ENCODE results near the gene SLC7A8. TPM values are rescaled to one million over a fixed set of nuclear protein-coding genes. Genes with fewer than 3 reads are reported as not detected.
A peak's percentile ranks its signal among the peaks of the same experiment; 100 is the strongest.
"Not testable (repeated sequence)": the region's sequence is repeated elsewhere in the genome, so short reads cannot be mapped to it uniquely, and the experiment has no call there.

SLC7A8 gene
- total RNA-seq = 1 to 10 TPM in 1 of 2 donors, under 1 TPM in 1; 0.72 to 1.2 TPM

- Mint-ChIP-seq H3K27ac (no peak within 1 kb of the TSS), H3K4me1 (ENCODE audit: low read depth) (no peaks in the 10 kb centered on the region), H3K4me3 (no peak within 1 kb of the TSS), H3K9me3 (no peaks in the 10 kb centered on the region), H3K27me3 (ENCODE audit: low read depth) (no peaks in the 10 kb centered on the region), H3K36me3 (ENCODE audit: insufficient read depth in 2 of 2) (no peaks in the 10 kb centered on the region)
- peak; percentile 49 to 54 for ATAC-seq (replicated peaks in 1 of 2)
- DNase-seq = peak; percentile 20 to 32
Observed at GRCh38 chr14:23183479-23183878, at the start of gene SLC7A8. TSS of gene SLC7A8 (minus strand) at chr14:23183660. CDS start at chr14:23182914, 746 bp downstream.

DNA sequence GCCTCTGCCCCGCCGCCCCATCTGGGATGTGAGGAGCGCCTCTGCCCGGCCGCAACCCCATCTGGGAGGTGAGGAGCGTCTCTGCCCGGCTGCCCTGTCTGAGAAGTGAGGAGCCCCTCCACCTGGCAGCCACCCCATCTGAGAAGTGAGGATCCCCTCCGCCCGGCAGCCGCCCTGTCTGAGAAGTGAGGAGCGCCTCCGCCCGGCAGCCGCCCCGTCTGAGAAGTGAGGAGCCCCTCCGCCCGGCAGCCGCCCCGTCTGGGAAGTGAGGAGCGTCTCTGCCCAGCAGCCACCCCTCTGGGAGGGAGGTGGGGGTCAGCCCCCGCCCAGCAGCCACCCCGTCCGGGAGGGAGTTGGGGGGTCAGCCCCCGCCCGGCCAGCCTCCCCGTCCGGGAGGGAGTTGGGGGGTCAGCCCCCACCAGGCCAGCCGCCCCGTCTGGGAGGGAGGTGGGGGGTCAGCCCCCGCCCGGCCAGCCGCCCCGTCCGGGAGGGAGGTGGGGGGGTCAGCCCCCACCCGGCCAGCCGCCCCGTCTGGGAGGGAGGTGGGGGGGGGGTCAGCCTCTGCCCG is 48.9 kb upstream of the SLC7A8 start:
- H3K27me3 Mint-ChIP-seq (ENCODE audit: low read depth); H3K9me3 Mint-ChIP-seq; H3K27ac Mint-ChIP-seq; ATAC-seq (replicated peaks in 1 of 2); H3K36me3 Mint-ChIP-seq (ENCODE audit: insufficient read depth in 2 of 2); H3K4me3 Mint-ChIP-seq; DNase-seq; H3K4me1 Mint-ChIP-seq (ENCODE audit: low read depth): not testable (repeated sequence)

DNA sequence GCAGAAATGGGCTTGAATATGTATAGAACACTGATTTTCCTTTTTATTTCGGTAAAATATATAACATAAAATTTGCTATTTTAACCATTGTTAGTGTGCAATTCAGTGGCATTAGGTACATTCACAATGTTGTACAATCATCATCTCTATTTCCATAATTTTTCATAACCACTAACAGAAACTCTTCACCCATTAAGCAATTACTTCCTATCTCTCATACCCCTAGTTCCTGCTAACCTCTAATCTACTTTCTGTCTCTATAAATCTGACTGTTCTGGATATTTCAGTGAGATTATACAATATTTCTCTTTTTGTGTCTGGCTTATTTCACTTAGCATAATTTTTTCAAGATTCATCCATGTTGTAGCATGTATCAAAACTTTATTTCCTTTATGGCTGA is 45.4 kb upstream of the SLC7A8 start:
- ATAC-seq (replicated peaks in 1 of 2) (no peak), DNase-seq (no peak)
- no peak overlapping the region for H3K27ac Mint-ChIP-seq
- no peaks in the 10 kb centered on the region for H3K4me1 Mint-ChIP-seq (ENCODE audit: low read depth)
- H3K4me3 Mint-ChIP-seq = no peak overlapping the region
- peaks cover 13% of the 10 kb centered on the region for H3K27me3 Mint-ChIP-seq (ENCODE audit: low read depth)
- H3K36me3 Mint-ChIP-seq (ENCODE audit: insufficient read depth in 2 of 2) = peaks cover 0 to 4% of the 10 kb centered on the region in 2 donors
- peaks cover 0 to 4% of the 10 kb centered on the region in 2 donors for H3K9me3 Mint-ChIP-seq

GRCh38 chr14:23227566-23227965 is 44.1 kb upstream of the SLC7A8 start:
- H3K4me1 Mint-ChIP-seq (ENCODE audit: low read depth) = no peaks in the 10 kb centered on the region
- no peak overlapping the region for H3K27ac Mint-ChIP-seq
- DNase-seq = no peak
- ATAC-seq (replicated peaks in 1 of 2) = no peak
- H3K27me3 Mint-ChIP-seq (ENCODE audit: low read depth) = peaks cover 15% of the 10 kb centered on the region
- H3K4me3 Mint-ChIP-seq = no peak overlapping the region
- peaks cover 0 to 4% of the 10 kb centered on the region in 2 donors for H3K9me3 Mint-ChIP-seq
- H3K36me3 Mint-ChIP-seq (ENCODE audit: insufficient read depth in 2 of 2) = peaks cover 0 to 4% of the 10 kb centered on the region in 2 donors

GRCh38 chr14:23224958-23225357 is 41.5 kb upstream of the SLC7A8 start:
- H3K27me3 Mint-ChIP-seq (ENCODE audit: low read depth) = peaks cover 34% of the 10 kb centered on the region
- not testable (repeated sequence) for DNase-seq; H3K9me3 Mint-ChIP-seq; H3K36me3 Mint-ChIP-seq (ENCODE audit: insufficient read depth in 2 of 2); ATAC-seq (replicated peaks in 1 of 2); H3K4me3 Mint-ChIP-seq; H3K27ac Mint-ChIP-seq; H3K4me1 Mint-ChIP-seq (ENCODE audit: low read depth)

- Mint-ChIP-seq H3K9me3 (no peaks in the 10 kb centered on the region), H3K27me3 (ENCODE audit: low read depth) (peaks cover 24% of the 10 kb centered on the region), H3K4me1 (ENCODE audit: low read depth) (no peaks in the 10 kb centered on the region), H3K4me3 (no peak overlapping the region), H3K27ac (no peak overlapping the region), H3K36me3 (ENCODE audit: insufficient read depth in 2 of 2) (no peaks in the 10 kb centered on the region)
- ATAC-seq (replicated peaks in 1 of 2) (no peak), DNase-seq (no peak)
Observed at GRCh38 chr14:23219075-23219474, 35.6 kb upstream of the SLC7A8 start.

DNA sequence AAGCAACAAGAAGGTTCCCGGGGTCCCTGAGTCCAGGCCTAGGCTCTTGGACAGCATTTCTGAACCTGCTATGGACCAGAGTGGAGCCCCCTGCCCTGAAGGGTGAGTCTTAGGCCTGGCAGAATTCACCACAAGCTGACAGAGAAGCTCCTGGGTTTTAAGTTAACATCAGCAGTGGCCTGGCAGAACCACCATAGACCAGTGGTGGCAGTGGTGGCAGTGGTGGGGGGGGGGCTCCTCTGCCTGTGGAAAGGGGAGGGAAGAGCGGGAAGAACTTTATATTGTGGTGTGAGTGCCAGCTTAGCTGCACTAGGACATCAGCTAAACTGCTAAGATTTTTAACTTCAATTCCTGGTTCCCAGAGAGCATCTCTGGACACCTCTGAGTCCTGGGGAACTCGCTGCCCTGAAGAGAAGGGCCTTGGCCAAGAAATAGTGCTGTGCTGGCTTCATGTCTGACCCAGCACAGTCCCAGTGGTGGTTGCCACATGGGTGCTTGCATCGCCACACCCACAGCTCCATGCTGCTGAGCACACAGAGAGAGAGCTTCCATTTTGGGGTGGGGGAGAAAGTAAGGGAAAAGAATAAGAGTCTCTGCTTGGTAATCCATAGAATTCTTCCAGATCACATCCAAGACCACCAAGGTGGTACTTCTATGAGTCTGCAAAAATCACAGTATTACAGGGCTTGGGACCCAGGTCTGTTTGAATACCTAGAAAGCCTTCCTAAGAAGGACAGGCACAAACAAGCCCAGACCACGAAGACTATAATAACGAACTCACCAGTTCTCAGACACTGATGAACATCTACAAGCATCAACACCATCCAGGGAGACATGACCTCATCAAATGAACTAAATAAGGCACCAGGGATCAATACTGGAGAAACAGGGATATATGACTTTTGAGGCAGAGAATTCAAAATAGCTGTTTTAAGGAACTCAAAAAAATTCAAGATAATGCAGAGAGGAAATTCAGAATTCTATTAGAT is 33.9 kb upstream of the SLC7A8 start:
- peaks cover 21% of the 10 kb centered on the region for H3K27me3 Mint-ChIP-seq (ENCODE audit: low read depth)
- DNase-seq (no peak), ATAC-seq (replicated peaks in 1 of 2) (no peak)
- no peak overlapping the region for H3K4me3 Mint-ChIP-seq
- H3K27ac Mint-ChIP-seq = no peak overlapping the region
- no peaks in the 10 kb centered on the region for H3K36me3 Mint-ChIP-seq (ENCODE audit: insufficient read depth in 2 of 2)
- H3K9me3 Mint-ChIP-seq = no peaks in the 10 kb centered on the region
- no peaks in the 10 kb centered on the region for H3K4me1 Mint-ChIP-seq (ENCODE audit: low read depth)

- Mint-ChIP-seq H3K27me3 (ENCODE audit: low read depth) (peaks cover 11% of the 10 kb centered on the region), H3K4me1 (ENCODE audit: low read depth) (no peaks in the 10 kb centered on the region), H3K9me3 (no peaks in the 10 kb centered on the region), H3K27ac (no peak overlapping the region), H3K4me3 (no peak overlapping the region), H3K36me3 (ENCODE audit: insufficient read depth in 2 of 2) (no peaks in the 10 kb centered on the region)
- no peak for ATAC-seq (replicated peaks in 1 of 2)
- no peak for DNase-seq
Observed at GRCh38 chr14:23215421-23215820, 32.0 kb upstream of the SLC7A8 start.

DNA sequence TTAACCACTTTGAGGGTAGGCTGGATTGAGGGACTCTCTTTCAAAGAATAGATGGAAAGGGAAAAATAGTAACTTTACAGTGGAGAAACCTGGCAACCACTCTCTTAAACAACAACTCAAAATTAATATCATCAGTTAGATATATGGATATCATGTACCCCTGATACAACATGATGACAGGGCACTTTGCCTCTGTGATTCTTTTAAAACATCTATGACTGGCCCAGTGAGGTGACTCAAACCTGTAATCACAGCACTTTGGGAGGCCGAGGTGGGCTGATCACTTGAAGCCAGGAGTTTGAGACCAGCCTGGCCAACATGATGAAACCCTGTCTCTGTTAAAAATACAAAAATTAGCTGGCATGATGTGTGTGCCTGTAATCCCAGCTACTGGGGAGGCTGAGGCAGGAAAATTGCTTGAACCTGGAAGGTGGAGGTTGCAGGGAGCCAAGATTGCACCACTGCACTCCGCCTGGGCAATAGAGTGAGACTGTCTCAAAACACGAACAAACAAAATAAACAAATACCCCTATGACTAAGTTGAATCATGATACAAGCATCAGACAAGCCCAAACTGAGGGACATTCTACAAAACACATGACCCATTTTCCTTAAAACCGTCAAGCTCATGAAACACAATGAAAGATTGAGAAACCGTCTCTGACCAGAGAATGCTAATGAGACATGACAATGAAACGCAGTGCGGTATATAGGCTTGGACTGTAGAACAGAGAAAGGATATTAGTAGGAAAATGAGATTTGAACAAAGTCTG is 26.4 kb upstream of the SLC7A8 start:
- no peak overlapping the region for H3K27ac Mint-ChIP-seq
- H3K4me1 Mint-ChIP-seq (ENCODE audit: low read depth) = no peaks in the 10 kb centered on the region
- H3K4me3 Mint-ChIP-seq = no peak overlapping the region
- H3K9me3 Mint-ChIP-seq = no peaks in the 10 kb centered on the region
- ATAC-seq (replicated peaks in 1 of 2) (no peak), DNase-seq (no peak)
- peaks cover 11% of the 10 kb centered on the region for H3K27me3 Mint-ChIP-seq (ENCODE audit: low read depth)
- H3K36me3 Mint-ChIP-seq (ENCODE audit: insufficient read depth in 2 of 2) = no peaks in the 10 kb centered on the region

GRCh38 chr14:23208324-23208723 is 24.9 kb upstream of the SLC7A8 start:
- no peak overlapping the region for H3K4me3 Mint-ChIP-seq
- peaks cover 8% of the 10 kb centered on the region for H3K27me3 Mint-ChIP-seq (ENCODE audit: low read depth)
- DNase-seq = no peak
- ATAC-seq (replicated peaks in 1 of 2) = no peak
- no peaks in the 10 kb centered on the region for H3K4me1 Mint-ChIP-seq (ENCODE audit: low read depth)
- no peak overlapping the region for H3K27ac Mint-ChIP-seq
- no peaks in the 10 kb centered on the region for H3K9me3 Mint-ChIP-seq
- no peaks in the 10 kb centered on the region for H3K36me3 Mint-ChIP-seq (ENCODE audit: insufficient read depth in 2 of 2)

DNA sequence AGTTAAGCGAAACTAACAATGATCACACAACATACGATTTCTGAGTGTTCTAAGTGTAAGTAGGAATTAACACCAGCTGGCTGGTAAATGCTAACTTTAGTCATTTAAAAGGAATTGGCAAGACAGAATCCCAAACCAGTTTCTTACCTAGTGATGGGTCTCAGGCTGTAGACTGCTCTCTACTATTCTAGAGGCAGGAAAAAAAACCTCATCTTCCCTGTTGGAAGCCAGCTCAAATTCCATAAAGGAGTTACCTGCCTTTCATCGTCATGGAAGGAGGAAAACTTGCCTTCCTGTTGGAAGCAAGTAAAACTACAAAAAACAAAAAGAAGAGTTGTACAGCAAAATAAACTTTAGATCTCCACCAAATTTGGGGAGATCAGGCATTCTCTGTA is 23.7 kb upstream of the SLC7A8 start:
- DNase-seq (no peak), ATAC-seq (replicated peaks in 1 of 2) (no peak)
- H3K4me3 Mint-ChIP-seq = no peak overlapping the region
- H3K4me1 Mint-ChIP-seq (ENCODE audit: low read depth) = no peaks in the 10 kb centered on the region
- peaks cover 6% of the 10 kb centered on the region for H3K27me3 Mint-ChIP-seq (ENCODE audit: low read depth)
- no peak overlapping the region for H3K27ac Mint-ChIP-seq
- no peaks in the 10 kb centered on the region for H3K9me3 Mint-ChIP-seq
- no peaks in the 10 kb centered on the region for H3K36me3 Mint-ChIP-seq (ENCODE audit: insufficient read depth in 2 of 2)

- no peaks in the 10 kb centered on the region for H3K9me3 Mint-ChIP-seq
- no peak overlapping the region for H3K27ac Mint-ChIP-seq
Observed at GRCh38 chr14:23206422-23207145, 23.1 kb upstream of the SLC7A8 start.

More at GRCh38 chr14:23206422-23207145, 23.1 kb upstream of the SLC7A8 start:
- no peak for ATAC-seq (replicated peaks in 1 of 2)
- Mint-ChIP-seq H3K36me3 (ENCODE audit: insufficient read depth in 2 of 2) (no peaks in the 10 kb centered on the region), H3K4me1 (ENCODE audit: low read depth) (no peaks in the 10 kb centered on the region), H3K4me3 (no peak overlapping the region), H3K27me3 (ENCODE audit: low read depth) (peaks cover 6% of the 10 kb centered on the region)
- DNase-seq = no peak
